ENCODE data around the gene LYZ. TPM values are rescaled to one million over a fixed set of nuclear protein-coding genes. Genes with fewer than 3 reads are reported as not detected.
A peak's percentile ranks its signal among the peaks of the same experiment; 100 is the strongest.

LYZ gene
- total and polyA plus RNA-seq, 11 donors: 2.4 to 316 (median 13.8) TPM

DNA sequence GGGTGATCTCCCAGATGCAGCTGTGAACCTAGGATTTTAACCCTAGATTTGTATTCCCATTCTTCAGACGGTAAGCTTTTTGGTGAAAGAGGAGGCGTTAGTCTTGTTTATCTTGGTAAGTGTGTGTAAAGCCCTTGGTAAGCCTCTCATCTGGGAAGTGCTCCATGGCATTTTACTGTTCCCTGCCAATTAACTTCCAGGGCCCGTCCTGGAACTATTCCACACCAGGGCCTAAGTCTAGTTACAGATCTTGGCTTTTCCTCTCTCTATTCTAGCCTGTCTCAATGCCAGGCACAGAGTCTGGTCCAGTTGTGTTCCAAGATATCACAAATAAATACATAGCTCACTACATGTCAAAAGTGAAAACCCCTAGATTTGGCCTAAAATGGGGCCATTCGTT is 53.8 kb downstream of the LYZ start:
- 49 to 72% (median 68%) methylated on average over 4 of the region's 4 CpGs for WGBS, 4 donors
- Histone ChIP-seq H3K9me3 (peaks cover 0 to 6% (median 0%) of the 10 kb centered on the region in 12 donors), H3K27ac (no peak overlapping the region), H3K4me3 (no peak overlapping the region), H3K27me3 (no peaks in the 10 kb centered on the region), H3K4me1 (peaks cover 0 to 6% (median 0%) of the 10 kb centered on the region in 12 donors), H3K36me3 (no peaks in the 10 kb centered on the region)
- ATAC-seq (peak; percentile 49 to 84 (median 69)), DNase-seq (peak in 1 of 5 donors; percentile 26)
- intact Hi-C loops (cut with DNase I): no loop called here
- TF ChIP-seq CTCF (IDR thresholded peaks at IDR 0.05) (no peak), POLR2A (IDR thresholded peaks at IDR 0.05) (no peak)

Other genes with a start within 250 kb of the LYZ start
- gene CPSF6, start 108.8 kb upstream of the LYZ start, total RNA-seq: 10 to 100 TPM; 15.8 to 34.8 (median 30.1) TPM
- 10 to 100 TPM; 13.4 to 14.3 TPM for gene CPSF6, start 108.8 kb upstream of the LYZ start, polyA plus RNA-seq
- 10 to 100 TPM in 4 of 9 donors, 1 to 10 TPM in 5; 6.7 to 45.0 (median 9.9) TPM for gene YEATS4, start 11.4 kb downstream of the LYZ start, total RNA-seq
- gene YEATS4, start 11.4 kb downstream of the LYZ start, polyA plus RNA-seq: 10 to 100 TPM in 1 of 2 donors, 1 to 10 TPM in 1; 4.0 to 20.9 TPM
- 10 to 100 TPM; 14.8 to 33.9 (median 21.4) TPM for gene FRS2, start 122.0 kb downstream of the LYZ start, total RNA-seq
- gene FRS2, start 122.0 kb downstream of the LYZ start, polyA plus RNA-seq: 10 to 100 TPM in 1 of 2 donors, 1 to 10 TPM in 1; 2.6 to 10.6 TPM
- 100 to 1,000 TPM in 4 of 9 donors, 10 to 100 TPM in 5; 63.2 to 168 (median 93.3) TPM for gene CCT2, start 237.1 kb downstream of the LYZ start, total RNA-seq
- gene CCT2, start 237.1 kb downstream of the LYZ start, polyA plus RNA-seq: 100 to 1,000 TPM in 1 of 2 donors, 10 to 100 TPM in 1; 59.7 to 342 TPM

Measured in heart left ventricle (tissue), 16 donors.